GM19467 (cell line): ENCODE data around the gene MYCN.

Experiments
- ATAC-seq: cut with Tn5 transposase; IDR thresholded peaks from one replicate; pipeline ENCODE4 v1.9.1; 2021; ENCODE audit warnings: mild to moderate bottlenecking, moderate library complexity; ENCODE audit not compliant: unreplicated experiment

Gene MYCN

DNA sequence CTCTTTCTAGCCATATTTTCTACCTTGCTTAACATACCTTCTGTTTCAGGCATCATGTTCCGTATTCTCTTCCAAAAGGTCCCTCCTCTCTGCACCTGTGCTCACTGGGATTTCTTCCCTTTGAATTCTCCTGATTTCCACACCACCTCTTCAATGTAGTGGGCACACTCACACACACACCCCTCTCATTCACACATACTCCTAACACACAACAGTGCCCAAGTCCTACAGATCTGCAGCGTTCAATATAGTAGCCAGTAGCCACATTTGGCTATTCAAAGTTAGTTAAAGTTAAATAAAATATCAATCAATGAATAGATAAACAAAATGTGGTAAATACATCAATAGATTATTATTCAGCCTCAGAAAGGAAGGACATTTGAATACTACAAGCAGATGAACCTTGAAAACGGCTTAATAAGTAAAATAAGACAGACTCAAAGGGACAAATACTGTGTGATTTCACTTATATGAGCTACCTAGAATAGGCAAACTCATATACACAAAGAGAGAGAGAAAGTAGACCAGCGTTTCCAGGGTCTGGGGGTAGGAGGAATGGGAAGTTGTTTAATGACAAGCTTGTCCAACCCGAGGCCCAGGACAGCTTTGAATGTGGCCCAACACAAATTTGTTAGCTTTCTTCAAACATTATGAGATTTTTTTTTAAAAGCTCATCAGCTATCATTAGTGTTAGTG lies 34.4 kb downstream of the MYCN start:
- ATAC-seq: no peak

DNA sequence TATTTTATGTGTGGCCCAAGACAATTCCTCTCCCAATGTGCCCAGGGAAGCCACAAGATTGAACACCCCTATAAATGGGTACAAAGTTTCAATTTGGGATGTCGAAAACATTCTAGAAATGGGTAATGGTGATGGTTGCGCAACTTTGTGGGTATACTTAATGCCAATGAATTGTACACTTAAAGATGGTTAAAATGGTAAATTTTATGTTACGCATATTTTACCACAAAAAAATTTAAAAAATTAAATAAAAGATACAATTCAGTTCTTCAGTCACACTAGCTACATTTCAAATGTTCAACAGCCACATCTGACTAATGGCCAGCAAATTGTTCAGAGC lies 34.9 kb downstream of the MYCN start:
- no peak for ATAC-seq

DNA sequence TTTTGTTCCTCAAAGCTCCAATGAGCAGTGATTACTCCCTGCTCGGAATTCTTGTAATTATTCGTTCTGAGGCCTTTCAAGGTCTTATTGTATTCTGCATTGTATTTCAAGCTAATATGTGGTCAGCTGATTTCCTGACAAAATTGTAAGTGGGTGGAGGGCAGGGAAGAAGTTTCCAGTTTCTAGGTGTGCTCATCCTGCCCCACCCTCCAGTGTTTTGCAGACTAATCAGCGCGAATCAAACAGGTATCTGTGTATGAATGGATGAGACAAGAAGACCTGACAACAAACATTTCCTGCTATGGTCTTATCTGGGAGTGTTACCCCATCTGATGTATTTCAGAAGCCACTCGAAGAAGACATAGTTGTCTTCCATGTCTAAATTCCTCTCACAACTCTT lies 35.3 kb downstream of the MYCN start:
- ATAC-seq: no peak

DNA sequence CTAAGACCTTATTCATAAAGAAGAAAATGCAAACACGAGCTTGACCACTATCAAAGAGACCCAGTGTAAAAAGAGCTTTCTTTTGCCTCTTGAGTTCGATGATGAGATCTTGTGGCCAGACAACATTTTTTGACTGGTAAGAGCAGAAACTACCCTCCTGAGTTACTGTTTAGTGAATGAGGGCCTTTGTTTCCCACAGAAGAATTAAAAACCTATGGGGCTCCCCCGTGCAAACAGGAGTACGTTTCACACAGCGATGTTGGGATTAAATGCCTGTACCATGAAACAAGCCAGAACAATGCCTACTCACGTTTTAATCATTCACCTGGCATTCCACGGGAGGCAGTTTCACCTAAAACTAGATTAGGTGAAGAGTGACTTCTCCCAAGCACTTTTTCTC lies 36.0 kb downstream of the MYCN start:
- no peak for ATAC-seq

DNA sequence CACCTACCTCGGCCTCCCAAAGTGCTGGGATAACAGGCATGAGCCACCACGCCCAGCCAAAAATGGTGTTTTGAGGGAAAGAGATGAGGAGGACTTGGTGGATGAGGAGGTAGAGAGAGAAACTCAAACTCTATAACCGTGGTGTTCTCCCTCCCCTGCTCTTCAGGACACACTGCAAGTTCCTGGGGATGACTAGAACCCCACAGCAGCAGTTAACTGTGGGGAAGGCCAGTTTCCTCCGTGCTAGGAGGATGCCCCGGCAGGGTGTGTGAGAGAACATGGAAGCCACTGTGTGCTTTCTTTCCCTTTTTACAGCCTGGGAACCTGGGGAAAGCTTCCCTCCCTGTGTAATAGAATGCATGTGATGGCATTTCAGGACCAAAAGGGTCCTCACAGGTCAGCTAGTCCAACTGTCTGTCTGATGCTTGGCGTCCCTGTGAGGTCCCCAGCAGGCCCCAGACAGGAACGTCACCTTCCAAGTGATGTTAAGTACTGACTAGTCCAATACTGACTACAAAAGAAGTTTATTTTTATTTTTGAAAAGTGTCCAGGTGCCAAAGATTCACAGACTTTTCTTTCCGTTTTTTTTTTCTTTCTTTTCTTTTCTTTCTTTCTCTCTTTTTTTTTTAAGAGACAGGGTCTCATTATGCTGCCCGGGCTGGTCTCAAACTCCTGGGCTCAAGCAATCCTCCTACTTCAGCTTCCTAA lies 38.9 kb downstream of the MYCN start:
- ATAC-seq: no peak

DNA sequence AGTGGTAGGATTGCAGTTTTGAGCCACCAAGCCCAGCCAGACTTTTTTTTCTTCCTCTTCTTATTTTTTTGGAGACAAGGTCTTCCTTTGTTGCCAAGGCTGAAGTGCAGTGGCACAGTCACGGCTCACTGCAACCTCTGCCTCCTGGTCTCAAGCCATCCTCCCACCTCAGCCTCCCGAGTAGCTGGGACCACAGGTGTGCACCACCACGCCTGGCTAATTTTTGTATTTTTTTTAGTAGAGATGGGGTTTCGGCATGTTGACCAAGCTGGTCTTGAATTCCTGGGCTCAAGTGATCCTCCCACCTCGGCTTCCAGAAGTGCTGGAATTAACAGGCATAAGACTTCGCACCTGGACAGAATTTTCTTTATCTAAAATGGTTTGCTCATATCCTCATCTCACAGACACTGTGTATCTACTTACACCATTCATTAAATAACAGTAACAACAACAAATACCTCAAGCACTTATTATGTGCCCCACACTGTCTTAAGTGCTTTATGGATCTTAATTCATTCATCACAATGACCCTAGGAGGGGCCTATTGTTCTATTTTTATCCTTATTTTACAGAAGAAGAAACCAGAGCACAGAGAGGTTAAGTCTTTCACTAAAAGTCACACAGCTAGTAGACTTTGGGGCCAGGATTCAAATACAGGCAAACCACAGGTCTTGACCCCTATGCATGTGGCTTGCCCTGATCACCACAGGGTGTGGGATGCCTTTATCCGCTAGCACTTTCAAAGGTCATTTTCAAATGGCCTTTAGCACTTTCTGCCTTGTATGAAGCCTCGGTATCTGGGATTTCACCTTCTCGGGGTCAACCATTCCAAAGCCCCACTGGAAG lies 39.6 kb downstream of the MYCN start:
- no peak for ATAC-seq

DNA sequence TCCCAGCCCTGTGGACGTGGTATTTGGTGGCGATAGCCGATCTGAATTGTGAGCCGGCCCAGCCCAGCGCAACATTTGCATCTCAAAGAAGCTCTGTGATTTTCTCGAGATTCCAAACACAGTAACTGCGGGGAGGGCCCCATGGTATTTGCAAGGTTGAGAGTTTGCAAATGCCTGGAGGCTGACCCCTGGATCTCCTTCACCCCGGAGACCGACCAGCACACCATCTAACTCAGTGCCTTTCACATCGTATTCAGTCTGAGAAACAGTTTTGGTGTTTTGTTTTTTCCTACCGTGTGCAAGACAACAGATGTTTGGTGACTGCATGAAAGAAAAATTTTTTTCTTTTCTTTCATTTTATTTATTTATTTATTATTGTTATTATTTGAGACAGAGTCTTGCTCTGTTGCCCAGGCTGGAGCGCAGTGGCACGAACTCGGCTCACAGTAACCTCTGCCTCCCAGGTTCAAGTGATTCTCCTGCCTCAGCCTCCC lies 40.3 kb downstream of the MYCN start:
- ATAC-seq: no peak

DNA sequence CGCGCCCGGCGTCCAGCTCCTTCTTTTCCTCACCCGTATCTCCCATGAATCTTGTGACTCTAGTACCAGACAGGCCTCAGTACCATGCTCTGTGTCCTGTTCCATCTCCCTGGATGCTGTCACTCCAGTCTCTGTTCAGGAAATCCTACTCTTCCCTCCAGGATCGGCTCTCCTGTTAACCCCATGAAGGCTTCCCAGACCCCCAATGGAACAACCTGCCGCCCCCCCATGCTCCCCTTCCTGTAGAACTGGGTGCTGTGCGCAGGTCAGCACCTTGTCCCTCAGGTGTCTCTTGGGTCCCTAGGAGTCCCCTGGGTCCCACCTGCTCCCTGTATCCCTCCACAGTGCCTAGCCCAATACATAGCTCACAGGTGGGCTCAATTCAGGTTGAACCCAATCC lies 41.3 kb downstream of the MYCN start:
- ATAC-seq: no peak

DNA sequence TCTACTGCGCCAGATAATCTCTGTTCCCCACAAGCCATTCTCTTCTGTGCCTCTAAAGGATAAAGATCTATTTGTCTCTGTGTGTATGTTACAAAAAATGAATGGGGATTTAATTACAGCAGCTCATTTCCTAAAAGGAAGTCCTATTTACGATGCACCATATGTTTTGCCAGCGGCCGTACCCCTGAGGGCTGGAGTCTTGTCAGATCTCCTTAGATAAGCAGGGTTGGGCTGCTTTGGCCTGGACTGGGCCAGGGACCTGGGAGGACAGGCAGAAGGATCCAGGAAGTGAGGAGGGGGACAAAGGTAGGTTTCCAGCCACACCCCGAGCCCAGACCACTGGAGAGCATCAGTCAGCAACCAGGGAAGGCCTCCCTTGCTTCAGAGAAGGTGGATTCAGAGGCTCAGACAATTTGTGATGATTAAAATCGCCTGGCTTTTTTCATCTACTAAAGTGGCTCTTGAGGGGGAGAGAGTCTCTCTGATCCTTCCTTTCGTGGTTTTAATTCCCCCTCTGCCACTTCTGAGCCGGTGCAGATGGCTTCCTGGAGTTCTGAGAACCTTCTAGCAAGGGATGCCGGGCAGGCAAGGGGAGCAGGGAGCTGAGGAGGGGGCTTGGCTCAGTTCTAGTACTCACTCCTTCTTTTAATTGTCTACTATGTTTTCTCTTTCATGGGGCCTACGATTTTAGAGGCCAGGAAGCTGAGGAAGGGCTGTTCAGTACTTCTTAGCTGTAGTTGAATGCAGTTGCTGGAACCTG lies 42.1 kb downstream of the MYCN start:
- no peak for ATAC-seq

DNA sequence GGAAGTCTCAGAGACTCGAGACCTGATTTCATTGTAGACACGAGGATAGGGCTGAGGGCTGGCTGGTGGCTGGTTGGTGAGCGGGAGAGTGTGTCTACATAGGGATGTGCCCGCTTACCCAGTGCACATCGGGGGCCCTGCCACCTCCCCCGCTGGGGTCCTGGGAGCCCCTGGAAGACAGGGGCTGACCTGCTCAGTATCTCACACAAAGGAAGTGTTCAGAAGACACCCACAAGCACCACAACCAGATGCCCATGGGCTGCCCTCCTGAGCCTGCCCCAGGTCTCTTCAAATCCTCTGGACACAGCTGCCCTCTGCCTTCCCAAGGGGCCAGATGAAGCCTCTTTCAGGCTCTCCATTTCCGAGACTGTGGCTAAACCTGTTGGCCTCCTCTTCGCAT lies 43.1 kb downstream of the MYCN start:
- ATAC-seq: no peak

DNA sequence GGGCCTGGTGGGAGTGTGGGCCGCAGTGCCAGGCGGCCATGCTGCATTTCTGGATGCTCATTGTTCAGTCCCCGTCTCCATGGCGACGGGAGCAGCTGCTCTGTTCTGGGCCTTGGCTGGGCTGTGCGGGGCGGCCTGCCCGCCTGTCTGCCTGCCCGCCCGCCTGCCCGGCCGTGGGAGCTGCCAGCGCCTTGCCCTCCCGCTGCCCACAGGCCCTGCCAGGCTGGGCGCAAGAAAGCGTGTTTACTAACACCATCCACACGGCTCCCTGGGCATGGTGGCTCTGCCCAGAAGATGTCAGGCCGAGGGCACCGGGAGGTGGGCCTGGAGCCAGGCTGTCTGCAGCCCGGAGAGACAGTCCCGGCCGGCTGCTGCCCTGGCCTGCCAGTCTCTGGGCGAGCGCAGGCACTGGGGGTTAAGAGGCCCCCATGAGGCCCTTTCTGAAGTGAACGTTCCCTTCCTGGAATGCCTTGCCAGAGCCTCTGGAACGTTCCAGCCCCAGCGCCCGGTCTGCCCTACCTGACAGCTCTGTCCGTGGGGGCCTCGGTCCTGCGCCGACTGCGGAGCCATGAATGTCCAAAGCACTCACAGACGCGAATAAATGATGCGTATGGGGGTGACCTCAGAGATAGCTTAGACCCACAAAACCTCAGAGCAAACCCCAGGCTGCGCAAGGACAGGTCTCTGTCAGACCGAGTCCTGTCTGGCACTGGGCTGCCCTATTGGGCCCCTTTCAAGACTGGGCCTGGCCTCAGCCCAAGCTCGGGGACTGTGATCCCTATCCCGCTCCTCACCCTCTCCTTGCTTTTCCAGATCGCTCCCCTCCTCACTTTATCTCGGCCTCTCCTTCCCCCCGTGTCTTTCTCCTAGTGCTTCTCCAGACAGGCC lies 44.3 kb downstream of the MYCN start:
- no peak for ATAC-seq

DNA sequence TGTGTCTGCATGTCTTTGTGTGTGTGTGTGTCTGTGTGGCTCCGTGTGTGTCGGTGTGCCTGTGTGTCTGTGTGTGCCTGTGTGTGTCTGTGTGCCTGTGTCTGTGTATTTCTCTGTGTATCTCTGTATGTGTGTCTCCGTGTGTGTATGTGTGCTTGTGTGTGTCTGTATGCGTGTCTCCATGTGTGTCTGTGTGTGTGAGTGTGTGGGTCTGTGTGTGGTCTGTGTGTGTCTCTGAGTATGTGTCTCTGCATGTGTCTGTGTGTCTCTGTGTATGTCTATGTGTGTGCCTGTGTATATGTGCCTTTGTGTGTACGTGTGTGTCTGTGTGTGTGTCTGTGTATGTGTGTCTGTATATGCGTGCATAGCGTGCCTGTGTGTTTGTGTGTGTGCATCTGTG lies 45.2 kb downstream of the MYCN start:
- no peak for ATAC-seq

DNA sequence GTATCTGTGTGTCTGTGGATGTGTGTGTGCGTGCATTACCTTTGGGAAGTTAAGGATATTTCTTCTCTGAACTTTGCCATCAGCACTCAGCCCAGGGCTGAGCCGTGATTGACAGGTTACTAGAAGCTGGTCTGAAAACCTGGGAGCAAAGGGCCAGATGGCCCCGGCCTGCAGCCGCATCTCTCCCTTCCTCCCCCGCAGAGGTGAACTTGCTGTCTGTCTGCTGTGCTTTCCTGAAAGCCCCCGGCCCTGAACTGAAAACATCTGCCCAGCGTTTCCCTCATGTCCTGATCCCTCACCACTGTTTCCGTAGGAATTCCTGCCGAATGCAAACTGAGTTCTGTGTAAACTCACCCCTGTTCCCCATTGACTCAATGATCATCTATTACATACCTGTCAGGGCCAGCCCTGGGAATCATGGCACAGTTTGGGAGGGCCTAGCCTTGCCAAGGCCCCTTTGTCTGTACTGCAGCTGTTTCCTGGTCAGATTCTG lies 45.8 kb downstream of the MYCN start:
- ATAC-seq: no peak

DNA sequence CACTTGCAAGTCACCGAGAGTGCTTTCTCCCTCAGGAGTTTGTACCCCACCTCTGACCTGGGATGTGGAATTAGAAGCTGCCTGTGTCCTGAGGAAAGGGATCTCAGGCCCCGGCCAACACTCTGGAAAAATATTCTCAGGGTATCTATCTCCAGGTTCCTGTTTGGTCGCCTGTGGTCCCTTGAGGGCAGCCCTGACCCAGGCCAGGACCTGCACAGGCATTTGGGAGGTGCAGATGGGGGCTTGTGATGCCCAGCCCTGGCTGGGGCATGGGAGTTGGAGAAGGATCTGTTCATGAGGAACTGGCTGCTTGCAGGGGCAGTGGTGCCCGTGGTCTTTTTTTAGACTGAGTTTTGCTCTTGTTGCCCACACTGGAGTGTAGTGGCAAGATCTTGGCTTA lies 46.3 kb downstream of the MYCN start:
- ATAC-seq: no peak

DNA sequence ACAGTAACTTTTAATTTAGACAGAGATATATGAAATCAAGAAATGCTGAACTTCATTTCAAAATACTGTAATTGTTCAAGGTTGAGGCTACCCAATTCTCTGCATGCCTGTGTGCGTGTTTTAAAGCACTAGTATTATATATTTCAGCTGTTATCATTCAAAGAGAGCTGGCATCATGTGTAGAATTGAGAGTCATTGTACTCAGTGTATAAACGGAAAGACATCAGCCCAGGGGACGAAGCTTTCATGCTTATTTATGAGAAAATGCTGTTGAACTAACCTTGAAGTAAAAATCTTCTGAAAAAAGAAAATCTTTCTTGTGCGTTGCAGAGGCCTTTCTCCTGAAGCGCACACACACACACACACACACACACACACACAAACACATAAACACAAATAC lies 48.4 kb downstream of the MYCN start:
- no peak for ATAC-seq

DNA sequence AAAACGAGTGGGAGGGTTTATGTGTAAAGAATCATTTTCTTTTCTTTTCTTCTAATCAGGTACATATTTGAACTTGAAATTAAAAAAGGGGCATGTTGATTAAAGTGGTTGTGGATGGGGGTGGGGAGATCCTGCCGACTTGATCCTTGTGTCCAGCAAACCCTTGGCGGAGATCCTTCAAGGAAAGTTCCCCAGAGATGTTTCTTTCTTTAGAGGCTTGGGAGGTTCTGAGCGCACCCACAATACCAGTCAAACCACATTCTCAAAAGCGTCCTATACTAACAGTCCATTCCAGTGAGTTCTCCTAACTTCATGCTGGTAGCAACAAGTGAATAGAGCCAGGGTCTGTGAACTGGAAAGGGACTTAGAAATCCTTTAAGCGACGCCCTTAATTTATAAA lies 49.2 kb downstream of the MYCN start:
- no peak for ATAC-seq

DNA sequence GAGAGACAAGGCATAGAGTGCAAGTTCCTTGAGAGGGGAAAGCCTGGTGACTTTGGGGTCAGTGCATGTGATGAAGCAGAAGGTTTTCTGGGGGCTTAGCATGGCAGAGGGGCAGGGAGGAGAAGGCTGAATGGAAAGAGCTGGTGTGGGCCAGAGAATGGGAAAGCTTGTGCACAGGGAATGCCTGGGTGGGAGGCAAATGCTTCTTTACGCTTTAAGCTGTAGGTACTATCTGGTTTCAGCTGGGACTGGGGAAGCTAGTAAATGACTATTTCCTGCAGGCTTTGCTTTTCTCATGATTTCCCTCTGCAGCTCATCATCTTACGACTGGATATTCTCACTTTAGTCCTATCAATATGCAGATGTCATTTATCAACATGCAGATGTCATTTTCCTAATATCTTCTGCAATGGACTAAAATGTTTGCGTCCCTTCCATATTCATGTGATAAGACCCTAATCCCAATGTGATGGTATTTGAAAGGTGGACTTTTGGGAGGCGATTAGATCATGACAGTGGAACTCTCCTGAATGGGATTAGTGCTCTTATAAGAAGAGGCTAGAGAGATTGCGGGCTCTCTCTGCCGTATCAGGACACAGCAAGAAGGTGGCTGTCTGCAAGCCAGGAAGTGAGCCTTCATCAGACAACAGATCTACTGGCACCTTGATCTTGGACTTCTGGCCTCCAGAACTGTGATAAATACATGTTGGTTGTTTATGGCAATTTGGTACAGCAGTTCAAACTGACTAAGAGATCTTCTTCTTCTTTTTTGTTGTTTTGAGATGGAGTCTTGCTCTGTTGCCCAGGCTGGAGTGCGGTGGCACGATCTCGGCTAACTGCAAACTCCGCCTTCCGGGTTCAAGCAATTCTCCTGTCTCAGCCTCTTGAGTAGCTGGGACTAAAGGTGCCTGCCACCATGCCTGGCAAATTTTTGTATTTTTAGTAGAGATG lies 50.1 kb downstream of the MYCN start:
- ATAC-seq: no peak

DNA sequence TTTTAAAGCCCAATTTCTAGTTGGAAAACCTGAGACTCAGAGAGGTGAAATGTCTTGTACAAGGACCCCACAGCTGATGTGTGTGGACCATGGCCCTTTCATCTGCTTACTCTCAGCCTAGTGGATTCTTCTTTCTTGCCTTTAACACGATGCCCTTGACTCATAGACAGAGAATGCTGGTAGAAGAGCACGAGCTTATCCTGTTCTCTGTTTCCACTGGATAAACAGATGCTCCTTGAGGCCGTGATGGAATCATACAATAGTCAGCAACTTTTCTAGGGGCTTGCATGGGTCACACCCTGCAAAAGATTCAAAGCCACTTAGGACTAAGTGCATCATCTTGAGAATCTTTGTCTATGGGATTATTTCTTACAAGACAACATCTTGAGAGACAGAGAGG lies 50.9 kb downstream of the MYCN start:
- no peak for ATAC-seq
